PFSK-1 (cell line): Measurements from ENCODE around the gene EFCAB8.

Experiments
- FOXP2 ChIP-seq: optimal IDR thresholded peaks from 2 replicates; pipeline ENCODE3; 2011; ENCODE audit warnings: borderline replicate concordance, control low read depth, inconsistent platforms; ENCODE audit not compliant: insufficient read depth; ENCODE audit errors: extremely low read length, extremely low read depth
- POLR2AphosphoS5 ChIP-seq: IDR thresholded peaks from 2 replicates; pipeline ENCODE4 v1.6.1; 2012; ENCODE audit warnings: low read depth, mild to moderate bottlenecking, control low read depth, low read length, moderate library complexity
- REST ChIP-seq, 2 experiments: IDR thresholded peaks; 2 replicates each; pipeline versions ENCODE4 v1.6.1 to v1.8.0; 2011 to 2012; ENCODE audit warnings: low read depth in 2 of 2, low read length in 2 of 2, control low read depth in 1 of 2, inconsistent platforms in 1 of 2, mild to moderate bottlenecking in 1 of 2, moderate library complexity in 1 of 2; ENCODE audit not compliant: insufficient read depth in 1 of 2
- SIN3A ChIP-seq: IDR thresholded peaks from 2 replicates; pipeline ENCODE4 v1.6.1; 2012; ENCODE audit warnings: mild to moderate bottlenecking, low read length, moderate library complexity, borderline replicate concordance; ENCODE audit not compliant: insufficient read depth
- TAF1 ChIP-seq: IDR thresholded peaks from 2 replicates; pipeline ENCODE4 v1.6.1; 2012; ENCODE audit warnings: low read length, control low read depth, borderline replicate concordance; ENCODE audit not compliant: insufficient read depth

The EFCAB8 gene

GRCh38 chr20:32999603-33000250 is 141.0 kb downstream of the EFCAB8 start:
- TF ChIP-seq SIN3A (no peak), POLR2AphosphoS5 (no peak), FOXP2 (no peak), TAF1 (no peak), REST (IDR thresholded peaks at IDR 0.05; ENCODE audit: insufficient read depth in 1 of 2, low read depth in 2 of 2, low read length in 2 of 2) (no peak)

GRCh38 chr20:33000802-33001466 is 142.2 kb downstream of the EFCAB8 start:
- TF ChIP-seq TAF1 (no peak), SIN3A (no peak)

- TF ChIP-seq TAF1 (no peak), POLR2AphosphoS5 (no peak), REST (IDR thresholded peaks at IDR 0.05; ENCODE audit: insufficient read depth in 1 of 2, low read depth in 2 of 2, low read length in 2 of 2) (no peak), FOXP2 (no peak), SIN3A (no peak)
Measured at GRCh38 chr20:33002087-33002808, 143.5 kb downstream of the EFCAB8 start.

- TF ChIP-seq REST (IDR thresholded peaks at IDR 0.05; ENCODE audit: insufficient read depth in 1 of 2, low read depth in 2 of 2, low read length in 2 of 2) (no peak), SIN3A (no peak), TAF1 (no peak), POLR2AphosphoS5 (no peak), FOXP2 (no peak)
Measured at GRCh38 chr20:33004141-33004751, 145.5 kb downstream of the EFCAB8 start, which contains the start of gene SUN5. Gene SUN5, minus strand, starts transcription at chr20:33004433. Its CDS starts 93 bp downstream, at chr20:33004340.

- TF ChIP-seq SIN3A (no peak), REST (IDR thresholded peaks at IDR 0.05; ENCODE audit: insufficient read depth in 1 of 2, low read depth in 2 of 2, low read length in 2 of 2) (no peak), TAF1 (no peak), POLR2AphosphoS5 (no peak), FOXP2 (no peak)
Measured at GRCh38 chr20:33005132-33005566, 146.4 kb downstream of the EFCAB8 start.
